GM19099 (cell line): Measurements from ENCODE around the gene C12orf57.

Experiments used
- POLR2A ChIP-seq: IDR thresholded peaks from 3 replicates; pipeline ENCODE4 v1.6.1; 2011; ENCODE audit warnings: low read depth; ENCODE audit not compliant: insufficient read length; ENCODE audit errors: extremely low read depth

The C12orf57 gene

GRCh38 chr12:6914947-6915788, 28.7 kb upstream of the C12orf57 start:
- no peak for TF ChIP-seq POLR2A

GRCh38 chr12:6915789-6916285, 28.0 kb upstream of the C12orf57 start:
- TF ChIP-seq POLR2A, result no peak

GRCh38 chr12:6916426-6917200, 27.2 kb upstream of the C12orf57 start:
- no peak for TF ChIP-seq POLR2A

GRCh38 chr12:6917491-6918231, 26.2 kb upstream of the C12orf57 start:
- no peak for TF ChIP-seq POLR2A

GRCh38 chr12:6919588-6919987, 24.2 kb upstream of the C12orf57 start:
- TF ChIP-seq POLR2A, result no peak

- TF ChIP-seq POLR2A, result no peak
These were observed 22.3 kb upstream of the C12orf57 start for GRCh38 chr12:6921539-6921938.

- no peak for TF ChIP-seq POLR2A
These were observed 21.6 kb upstream of the C12orf57 start for GRCh38 chr12:6921996-6922946.

GRCh38 chr12:6923003-6923732, 20.7 kb upstream of the C12orf57 start:
- no peak for TF ChIP-seq POLR2A

- TF ChIP-seq POLR2A, result no peak
These were observed 20.0 kb upstream of the C12orf57 start for GRCh38 chr12:6923851-6924250.

GRCh38 chr12:6925239-6925539, 18.6 kb upstream of the C12orf57 start:
- TF ChIP-seq POLR2A, result no peak

- TF ChIP-seq POLR2A, result no peak
These were observed 18.1 kb upstream of the C12orf57 start for GRCh38 chr12:6925540-6926279.

- peak; percentile 19 for TF ChIP-seq POLR2A
These were observed 16.3 kb upstream of the C12orf57 start, which contains the start of gene ATN1 for GRCh38 chr12:6927379-6928021. Gene ATN1 (plus strand): TSS chr12:6927959. CDS start chr12:6934002, 6,043 bp downstream.
